OCI-LY1 (cell line): Measurements from ENCODE around the gene CXCL14.

ENCODE experiments used
- EZH2 ChIP-seq: fragments of 200-600 bp; sonication (generic), shearing (Covaris generic); IDR thresholded peaks from 2 replicates; pipeline ENCODE4 v1.8.0; 2017; ENCODE audit warnings: borderline replicate concordance, mixed run types, mild to moderate bottlenecking, antibody characterized with exemption, low read length, moderate library complexity, mixed read lengths
- TF ChIP-seq, protein P1 (sequence below): fragments of 200-600 bp; sonication (generic), shearing (Covaris generic); IDR thresholded peaks from 2 replicates; pipeline ENCODE4 v1.5.1; 2017; ENCODE audit warnings: mild to moderate bottlenecking, antibody characterized with exemption, low read length, moderate library complexity, mixed read lengths

DNA sequence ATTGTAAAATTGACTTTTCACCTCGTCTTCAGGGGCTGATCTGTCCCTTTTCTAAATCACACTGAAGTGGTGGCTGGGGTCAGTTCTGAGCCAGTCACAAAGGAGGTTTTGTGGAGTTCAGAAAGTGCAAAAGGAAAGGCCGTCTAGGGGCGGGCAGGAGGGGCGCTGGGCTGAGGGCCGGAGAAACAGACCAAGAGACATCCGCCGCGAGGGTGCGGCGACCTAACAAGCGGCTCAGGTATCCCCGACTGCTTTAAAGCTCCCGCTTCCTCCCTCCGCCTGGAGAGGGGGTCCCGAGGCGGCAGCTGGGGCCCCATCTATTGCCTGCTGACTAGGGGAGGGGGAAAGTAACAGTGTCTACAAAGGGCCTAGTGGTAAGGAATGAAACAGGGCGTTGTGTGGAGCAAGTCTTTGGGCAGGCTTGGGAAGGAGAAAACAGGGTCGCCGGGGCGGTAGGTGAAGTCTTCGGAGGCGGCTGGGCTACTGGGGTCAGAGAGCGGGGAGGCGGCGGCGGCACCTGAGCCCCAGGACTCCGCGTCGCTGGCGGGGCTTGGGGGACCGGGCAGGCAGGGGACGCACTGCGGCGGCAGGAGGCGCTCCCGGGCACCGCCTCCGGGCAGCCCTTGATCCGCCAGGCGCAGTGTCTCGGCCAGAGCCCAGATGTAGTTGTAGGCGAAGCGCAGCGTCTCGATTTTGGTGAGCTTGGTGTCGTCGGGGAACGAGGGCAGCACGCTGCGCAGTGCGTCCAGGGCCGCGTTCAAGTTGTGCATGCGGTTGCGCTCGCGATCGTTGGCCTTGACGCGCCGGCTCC, 44.0 kb downstream of the CXCL14 start:
- TF ChIP-seq, protein P1, sequence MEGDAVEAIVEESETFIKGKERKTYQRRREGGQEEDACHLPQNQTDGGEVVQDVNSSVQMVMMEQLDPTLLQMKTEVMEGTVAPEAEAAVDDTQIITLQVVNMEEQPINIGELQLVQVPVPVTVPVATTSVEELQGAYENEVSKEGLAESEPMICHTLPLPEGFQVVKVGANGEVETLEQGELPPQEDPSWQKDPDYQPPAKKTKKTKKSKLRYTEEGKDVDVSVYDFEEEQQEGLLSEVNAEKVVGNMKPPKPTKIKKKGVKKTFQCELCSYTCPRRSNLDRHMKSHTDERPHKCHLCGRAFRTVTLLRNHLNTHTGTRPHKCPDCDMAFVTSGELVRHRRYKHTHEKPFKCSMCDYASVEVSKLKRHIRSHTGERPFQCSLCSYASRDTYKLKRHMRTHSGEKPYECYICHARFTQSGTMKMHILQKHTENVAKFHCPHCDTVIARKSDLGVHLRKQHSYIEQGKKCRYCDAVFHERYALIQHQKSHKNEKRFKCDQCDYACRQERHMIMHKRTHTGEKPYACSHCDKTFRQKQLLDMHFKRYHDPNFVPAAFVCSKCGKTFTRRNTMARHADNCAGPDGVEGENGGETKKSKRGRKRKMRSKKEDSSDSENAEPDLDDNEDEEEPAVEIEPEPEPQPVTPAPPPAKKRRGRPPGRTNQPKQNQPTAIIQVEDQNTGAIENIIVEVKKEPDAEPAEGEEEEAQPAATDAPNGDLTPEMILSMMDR: no peak
- no peak for TF ChIP-seq EZH2
